Astrocyte (in vitro differentiated cells and primary cell): ENCODE data around the gene TNPO1. TPM values are rescaled to one million over a fixed set of nuclear protein-coding genes. Genes with fewer than 3 reads are reported as not detected.
A peak's percentile ranks its signal among the peaks of the same experiment; 100 is the strongest.

Source experiments
- DNase-seq: peaks from one replicate; pipeline ENCODE4 v3.0.0-alpha.2; 2010; ENCODE audit warnings: low read depth
- FAIRE-seq: peaks from 2 replicates; lab custom pipeline; 2011; peaks lifted over from hg19 to GRCh38; lab: Jason Lieb, UNC
- H2AFZ ChIP-seq: 2 replicates; pipeline ENCODE4 v1.6.0; 2012; ENCODE audit warnings: low read depth, low read length, inconsistent platforms
- H3K27ac ChIP-seq: 2 replicates; pipeline ENCODE4 v1.5.1; 2011; ENCODE audit warnings: low read depth, low read length, inconsistent platforms
- H3K27me3 ChIP-seq: 2 replicates; pipeline ENCODE4 v1.6.0; 2011; ENCODE audit warnings: low read length, inconsistent platforms; ENCODE audit not compliant: insufficient read depth
- H3K36me3 ChIP-seq: 2 replicates; pipeline ENCODE4 v1.5.1; 2011; ENCODE audit warnings: low read length, inconsistent platforms; ENCODE audit not compliant: insufficient read depth
- H3K4me1 ChIP-seq: 2 replicates; pipeline ENCODE4 v1.5.1; 2011; ENCODE audit warnings: low read length, inconsistent platforms; ENCODE audit not compliant: insufficient read depth
- H3K4me2 ChIP-seq: 2 replicates; pipeline ENCODE4 v1.6.0; 2012; ENCODE audit warnings: low read length, inconsistent platforms
- H3K4me3 ChIP-seq: 2 replicates; pipeline ENCODE4 v1.5.1; 2011; ENCODE audit warnings: low read depth, mild to moderate bottlenecking, low read length, inconsistent platforms; ENCODE audit not compliant: insufficient read depth
- H3K79me2 ChIP-seq: 2 replicates; pipeline ENCODE4 v1.6.0; 2012; ENCODE audit warnings: mild to moderate bottlenecking, low read length, inconsistent platforms; ENCODE audit not compliant: insufficient read depth
- H3K9ac ChIP-seq: 2 replicates; pipeline ENCODE4 v1.6.0; 2012; ENCODE audit warnings: mild to moderate bottlenecking, low read length, inconsistent platforms
- H3K9me3 ChIP-seq: 2 replicates; pipeline ENCODE4 v1.5.1; 2012; ENCODE audit warnings: low read depth, mild to moderate bottlenecking, low read length, inconsistent platforms; ENCODE audit not compliant: insufficient read depth
- H4K20me1 ChIP-seq: 2 replicates; pipeline ENCODE4 v1.6.0; 2012; ENCODE audit warnings: low read length, inconsistent platforms; ENCODE audit not compliant: insufficient read depth
- H3K27ac Mint-ChIP-seq: one replicate; pipeline ENCODE4 v1.8.0; 2021; ENCODE audit warnings: mild to moderate bottlenecking, mixed read lengths; ENCODE audit not compliant: unreplicated experiment
- H3K27me3 Mint-ChIP-seq: one replicate; pipeline ENCODE4 v1.8.0; 2021; ENCODE audit warnings: low read depth, mixed read lengths; ENCODE audit not compliant: unreplicated experiment
- H3K36me3 Mint-ChIP-seq: one replicate; pipeline ENCODE4 v1.8.0; 2021; ENCODE audit warnings: low read depth, mixed read lengths; ENCODE audit not compliant: unreplicated experiment
- H3K4me1 Mint-ChIP-seq: one replicate; pipeline ENCODE4 v1.8.0; 2021; ENCODE audit warnings: low read depth, mixed read lengths; ENCODE audit not compliant: unreplicated experiment
- H3K4me3 Mint-ChIP-seq: one replicate; pipeline ENCODE4 v1.8.0; 2021; ENCODE audit warnings: mild to moderate bottlenecking, moderate library complexity, mixed read lengths; ENCODE audit not compliant: unreplicated experiment
- H3K9me3 Mint-ChIP-seq: one replicate; pipeline ENCODE4 v1.8.0; 2021; ENCODE audit warnings: mild to moderate bottlenecking, mixed read lengths; ENCODE audit not compliant: unreplicated experiment
- EZH2 ChIP-seq: IDR thresholded peaks from 2 replicates; pipeline ENCODE4 v1.6.1; 2012; ENCODE audit warnings: mild to moderate bottlenecking, low read length, inconsistent platforms; ENCODE audit not compliant: insufficient read depth
- total RNA-seq: library from RNA; stranded (reverse); gene quantifications from 2 replicates; pipeline ENCODE4 v1.2.1, GENCODE V29; 2021
- TF ChIP-seq, protein P1 (sequence below): IDR thresholded peaks from 2 replicates; pipeline ENCODE4 v1.5.1; 2011; ENCODE audit warnings: low read depth, mild to moderate bottlenecking, inconsistent platforms, low read length, moderate library complexity; ENCODE audit not compliant: insufficient read depth

Gene TNPO1
- total RNA-seq, 1 donor from 2014 or later: 184 TPM

DNA sequence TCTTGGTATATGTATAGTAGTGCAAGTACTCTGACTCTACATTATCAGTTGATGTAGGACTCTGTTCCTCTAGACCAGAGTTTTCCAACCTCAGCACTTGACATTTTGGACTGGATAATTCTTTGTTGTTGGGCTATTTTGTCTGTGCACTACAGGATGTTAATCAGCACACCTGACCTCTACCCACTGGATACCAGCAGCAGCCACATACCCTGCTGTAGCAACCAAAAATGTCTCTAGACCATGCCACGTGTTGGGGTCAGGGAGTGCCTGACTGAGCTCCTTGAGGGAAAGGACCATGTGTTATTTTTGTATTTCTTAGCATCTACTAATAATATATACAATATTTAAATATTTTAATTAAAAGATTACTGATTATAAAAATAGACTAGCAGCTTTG lies 42.7 kb downstream of the TNPO1 start:
- FAIRE-seq: no peak
- Mint-ChIP-seq H3K9me3 (peaks cover 3% of the 10 kb centered on the region), H3K4me3 (no peak overlapping the region), H3K36me3 (peaks cover 32% of the 10 kb centered on the region), H3K27me3 (no peaks in the 10 kb centered on the region), H3K27ac (no peak overlapping the region), H3K4me1 (peaks cover 17% of the 10 kb centered on the region)
- H3K79me2 ChIP-seq: peaks cover 88% of the 10 kb centered on the region
- no peak overlapping the region for H3K4me3 ChIP-seq
- peaks cover 56% of the 10 kb centered on the region for H3K36me3 ChIP-seq
- H4K20me1 ChIP-seq: peaks cover 68% of the 10 kb centered on the region
- no peaks in the 10 kb centered on the region for H3K27me3 ChIP-seq
- no peak for DNase-seq
- no peaks in the 10 kb centered on the region for H3K9me3 ChIP-seq
- no peak overlapping the region for H3K4me2 ChIP-seq
- no peak overlapping the region for H3K27ac ChIP-seq
- H2AFZ ChIP-seq: no peak overlapping the region
- no peaks in the 10 kb centered on the region for H3K4me1 ChIP-seq
- no peak overlapping the region for H3K9ac ChIP-seq
- TF ChIP-seq, protein P1, sequence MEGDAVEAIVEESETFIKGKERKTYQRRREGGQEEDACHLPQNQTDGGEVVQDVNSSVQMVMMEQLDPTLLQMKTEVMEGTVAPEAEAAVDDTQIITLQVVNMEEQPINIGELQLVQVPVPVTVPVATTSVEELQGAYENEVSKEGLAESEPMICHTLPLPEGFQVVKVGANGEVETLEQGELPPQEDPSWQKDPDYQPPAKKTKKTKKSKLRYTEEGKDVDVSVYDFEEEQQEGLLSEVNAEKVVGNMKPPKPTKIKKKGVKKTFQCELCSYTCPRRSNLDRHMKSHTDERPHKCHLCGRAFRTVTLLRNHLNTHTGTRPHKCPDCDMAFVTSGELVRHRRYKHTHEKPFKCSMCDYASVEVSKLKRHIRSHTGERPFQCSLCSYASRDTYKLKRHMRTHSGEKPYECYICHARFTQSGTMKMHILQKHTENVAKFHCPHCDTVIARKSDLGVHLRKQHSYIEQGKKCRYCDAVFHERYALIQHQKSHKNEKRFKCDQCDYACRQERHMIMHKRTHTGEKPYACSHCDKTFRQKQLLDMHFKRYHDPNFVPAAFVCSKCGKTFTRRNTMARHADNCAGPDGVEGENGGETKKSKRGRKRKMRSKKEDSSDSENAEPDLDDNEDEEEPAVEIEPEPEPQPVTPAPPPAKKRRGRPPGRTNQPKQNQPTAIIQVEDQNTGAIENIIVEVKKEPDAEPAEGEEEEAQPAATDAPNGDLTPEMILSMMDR: no peak
- no peak for TF ChIP-seq EZH2

DNA sequence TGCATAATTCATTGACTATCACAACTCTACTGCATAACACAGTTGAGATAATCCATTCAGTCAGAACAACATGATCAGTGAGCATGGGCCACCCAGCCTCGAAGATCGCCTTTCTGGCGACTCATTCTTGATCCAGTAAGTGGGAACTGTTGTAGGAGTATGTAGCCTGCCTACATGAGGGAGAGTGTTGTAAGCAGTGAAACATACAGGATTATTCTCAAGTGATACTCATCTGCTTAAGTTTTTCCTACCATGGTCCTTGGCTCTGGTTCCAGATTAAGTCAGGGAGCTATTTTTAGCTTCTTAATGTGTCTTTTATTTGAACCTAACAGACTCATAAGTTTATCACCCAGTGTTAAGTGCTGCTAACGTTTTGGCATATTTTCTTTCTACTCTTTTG lies 44.0 kb downstream of the TNPO1 start:
- Mint-ChIP-seq H3K4me3 (no peak overlapping the region), H3K27ac (no peak overlapping the region), H3K9me3 (peaks cover 3% of the 10 kb centered on the region), H3K4me1 (peaks cover 15% of the 10 kb centered on the region), H3K36me3 (peaks cover 32% of the 10 kb centered on the region), H3K27me3 (no peaks in the 10 kb centered on the region)
- H2AFZ ChIP-seq: no peak overlapping the region
- H3K79me2 ChIP-seq: peaks cover 74% of the 10 kb centered on the region
- FAIRE-seq: no peak
- H3K27me3 ChIP-seq: no peaks in the 10 kb centered on the region
- H3K36me3 ChIP-seq: peaks cover 49% of the 10 kb centered on the region
- H3K9me3 ChIP-seq: no peaks in the 10 kb centered on the region
- no peaks in the 10 kb centered on the region for H3K4me1 ChIP-seq
- H3K4me2 ChIP-seq: no peak overlapping the region
- H3K9ac ChIP-seq: no peak overlapping the region
- no peak overlapping the region for H3K4me3 ChIP-seq
- TF ChIP-seq EZH2: no peak
- peak overlapping the region; percentile 5 for H3K27ac ChIP-seq
- peak; percentile 81 for DNase-seq
- H4K20me1 ChIP-seq: peaks cover 59% of the 10 kb centered on the region

DNA sequence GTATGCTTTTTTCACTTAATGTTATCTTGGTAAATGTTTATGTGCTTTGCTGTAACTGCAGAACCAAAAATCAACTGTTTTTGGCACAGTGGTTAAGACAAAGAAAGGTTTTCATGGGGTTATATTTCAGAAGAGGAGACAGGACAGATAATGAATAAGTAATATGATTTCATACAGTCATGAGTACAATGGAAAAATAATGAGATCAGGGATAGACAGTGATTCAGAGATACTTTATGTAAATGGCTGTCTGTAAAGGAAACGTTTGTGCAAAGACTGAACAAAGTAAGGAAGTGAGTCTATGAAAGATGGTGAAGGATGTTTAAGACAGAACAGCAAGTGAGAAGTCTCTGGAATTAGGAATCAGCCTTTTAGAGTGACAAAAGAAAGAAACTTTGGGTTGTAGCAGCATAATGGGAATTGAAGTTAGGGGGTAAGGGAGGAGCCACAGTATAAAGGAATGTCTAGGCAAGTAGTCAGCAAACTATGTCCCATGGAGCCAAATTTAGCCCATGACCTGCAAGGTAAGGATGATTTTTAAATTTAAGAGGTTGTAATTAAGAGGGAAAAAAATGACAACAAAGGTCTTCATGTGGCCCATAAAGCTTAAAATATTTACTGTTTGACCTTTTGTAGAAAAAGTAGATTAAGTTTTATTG lies 55.0 kb downstream of the TNPO1 start:
- Histone ChIP-seq H3K4me3 (no peak overlapping the region), H3K9ac (peak overlapping the region; percentile 2), H3K4me1 (no peaks in the 10 kb centered on the region), H3K79me2 (peaks cover 61% of the 10 kb centered on the region), H3K36me3 (peaks cover 71% of the 10 kb centered on the region), H3K4me2 (no peak overlapping the region), H2AFZ (no peak overlapping the region), H3K27me3 (no peaks in the 10 kb centered on the region), H3K9me3 (no peaks in the 10 kb centered on the region), H3K27ac (peak overlapping the region; percentile 74), H4K20me1 (peaks cover 10% of the 10 kb centered on the region)
- FAIRE-seq (no peak), DNase-seq (peak; percentile 58)
- H3K36me3 Mint-ChIP-seq: peaks cover 8% of the 10 kb centered on the region
- H3K27ac Mint-ChIP-seq: peak overlapping the region; percentile 31
- peaks cover 7% of the 10 kb centered on the region for H3K4me1 Mint-ChIP-seq
- H3K9me3 Mint-ChIP-seq: no peaks in the 10 kb centered on the region
- no peaks in the 10 kb centered on the region for H3K27me3 Mint-ChIP-seq
- no peak overlapping the region for H3K4me3 Mint-ChIP-seq
- TF ChIP-seq, protein P1: no peak
- no peak for TF ChIP-seq EZH2
